ENCODE data around the gene NF1.
A peak's percentile ranks its signal among the peaks of the same experiment; 100 is the strongest.

The NF1 gene

DNA sequence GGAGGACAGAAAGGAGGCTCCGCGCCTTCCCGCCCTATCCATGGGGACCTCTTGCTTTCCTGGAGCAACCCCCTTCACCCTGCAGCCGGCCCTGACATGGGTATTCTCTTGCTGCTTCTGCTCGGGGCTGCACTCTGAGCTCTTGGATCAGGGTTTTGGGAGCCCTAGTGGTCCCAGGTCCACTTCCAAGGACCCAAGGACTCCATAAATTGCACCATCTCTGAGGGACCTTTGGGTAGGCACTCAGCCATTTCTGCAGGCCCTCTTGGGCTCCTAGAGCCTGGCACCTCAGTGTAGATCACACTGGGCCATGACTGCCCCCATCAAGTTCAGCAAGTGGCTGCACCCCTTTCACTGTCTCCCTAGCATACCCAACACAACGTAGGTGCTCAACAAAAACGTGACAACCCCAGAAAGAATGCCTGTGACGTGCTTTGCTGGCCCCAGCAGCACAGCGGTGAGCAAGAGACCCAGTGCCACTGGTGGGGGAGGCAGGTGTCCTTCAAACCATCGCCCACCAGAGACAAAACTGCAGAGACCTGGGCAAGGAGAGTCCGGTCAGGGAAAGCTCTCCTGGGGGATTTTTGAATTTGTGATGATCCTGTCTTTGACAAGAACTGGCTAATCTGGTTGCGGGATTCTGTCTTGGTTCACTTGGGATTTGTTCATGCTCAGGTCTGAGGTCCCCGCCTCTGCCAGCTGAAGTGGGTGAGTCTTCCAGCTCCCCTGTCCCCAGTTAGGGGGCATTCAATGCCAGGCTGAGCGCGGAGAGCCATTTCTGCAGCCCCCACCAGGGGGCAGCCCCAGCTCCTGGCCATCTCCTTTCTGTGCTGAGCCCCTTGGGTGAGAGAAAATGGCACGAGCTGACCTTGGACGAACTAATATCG lies 294.2 kb downstream of the NF1 start:
- peak in 1 of 2 experiments; percentile 29 for DNase-seq

DNA sequence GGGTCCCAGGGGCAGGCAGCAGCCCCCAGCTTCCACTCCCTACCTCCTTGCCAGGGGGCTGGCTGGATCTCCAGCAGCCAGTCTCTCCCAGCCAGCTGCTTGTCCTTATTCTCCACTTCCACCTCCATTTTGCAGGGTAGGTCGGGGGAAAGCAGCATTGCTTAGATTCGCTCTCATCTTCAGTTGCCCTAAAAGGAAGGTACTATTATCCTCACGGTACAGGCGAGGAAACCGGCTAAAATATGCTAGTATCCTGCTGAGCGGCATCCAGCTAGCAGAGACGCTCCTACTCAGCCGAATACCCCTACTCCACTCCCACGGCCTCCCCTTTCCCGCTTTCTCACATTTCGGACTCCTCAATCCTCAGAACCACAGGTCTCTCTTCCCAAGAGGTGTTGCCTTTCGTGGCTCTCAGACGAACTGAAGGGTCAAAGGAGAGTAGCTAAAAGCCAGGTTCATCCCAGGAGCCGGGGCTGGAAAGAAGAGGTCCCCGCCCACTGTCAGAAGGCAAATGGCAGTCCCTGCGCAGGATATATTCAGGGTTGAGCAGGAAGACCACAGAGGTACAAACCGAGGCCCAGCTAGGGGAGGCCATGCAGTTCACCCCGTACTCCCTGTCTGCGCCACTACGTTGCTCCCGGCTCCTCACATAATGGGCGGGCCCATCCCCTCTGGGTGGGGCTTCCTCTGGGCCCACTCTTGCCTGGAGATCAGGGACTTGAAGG lies 295.0 kb downstream of the NF1 start:
- no peak for DNase-seq

DNA sequence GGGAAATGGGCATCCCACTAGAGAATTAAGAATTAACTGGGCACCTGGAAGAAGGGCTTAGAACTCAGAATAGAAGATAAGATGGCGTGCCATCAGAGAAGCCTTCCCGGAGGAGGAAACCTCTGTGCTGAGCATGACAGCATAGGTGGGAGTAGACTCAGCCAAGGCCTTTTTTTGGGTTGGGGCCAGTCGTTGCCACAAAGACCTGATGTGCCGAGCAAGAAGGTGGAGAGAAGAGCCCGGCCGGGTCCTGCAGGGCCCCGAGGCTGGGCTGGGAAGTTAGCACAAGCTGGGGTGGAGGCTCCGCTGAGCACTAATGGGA lies 295.6 kb downstream of the NF1 start:
- DNase-seq = no peak

DNA sequence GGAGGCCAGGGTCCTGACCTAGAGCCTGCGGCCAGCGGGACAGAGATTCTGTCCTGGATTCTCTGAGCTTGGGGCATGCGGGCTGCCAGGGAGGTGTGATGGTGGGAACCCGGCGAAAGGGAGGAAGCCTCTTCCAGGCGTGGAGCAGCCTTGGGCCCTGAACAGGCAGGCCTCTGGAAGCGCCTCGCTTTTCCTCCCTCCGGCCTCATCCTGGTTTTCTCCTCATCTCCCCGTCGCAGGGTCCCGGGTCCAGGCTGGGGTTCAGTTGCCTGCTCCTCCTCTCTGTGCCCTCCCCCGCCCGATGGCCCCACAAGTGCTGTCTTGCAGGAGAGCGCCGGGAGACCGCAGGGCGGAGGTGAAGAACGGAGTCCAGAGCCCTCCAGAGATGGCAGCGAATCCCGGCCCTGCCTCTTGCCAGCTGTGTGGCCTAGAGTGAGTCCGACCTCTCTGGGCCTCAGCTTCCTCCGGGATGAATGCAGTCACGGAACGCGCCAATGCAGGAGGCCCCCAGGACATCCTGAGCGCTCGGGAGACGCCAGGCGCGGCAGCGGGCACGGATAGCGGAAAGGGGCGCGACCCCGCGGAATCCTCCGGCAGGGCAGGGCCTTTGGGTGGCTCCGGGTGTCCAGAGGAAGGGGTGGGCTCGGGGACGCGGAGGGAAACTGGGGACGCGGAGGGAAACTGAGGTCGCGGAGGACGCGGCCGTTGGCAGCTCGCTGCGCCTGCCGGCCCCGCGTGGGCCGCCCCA lies 296.1 kb downstream of the NF1 start:
- no peak for DNase-seq

DNA sequence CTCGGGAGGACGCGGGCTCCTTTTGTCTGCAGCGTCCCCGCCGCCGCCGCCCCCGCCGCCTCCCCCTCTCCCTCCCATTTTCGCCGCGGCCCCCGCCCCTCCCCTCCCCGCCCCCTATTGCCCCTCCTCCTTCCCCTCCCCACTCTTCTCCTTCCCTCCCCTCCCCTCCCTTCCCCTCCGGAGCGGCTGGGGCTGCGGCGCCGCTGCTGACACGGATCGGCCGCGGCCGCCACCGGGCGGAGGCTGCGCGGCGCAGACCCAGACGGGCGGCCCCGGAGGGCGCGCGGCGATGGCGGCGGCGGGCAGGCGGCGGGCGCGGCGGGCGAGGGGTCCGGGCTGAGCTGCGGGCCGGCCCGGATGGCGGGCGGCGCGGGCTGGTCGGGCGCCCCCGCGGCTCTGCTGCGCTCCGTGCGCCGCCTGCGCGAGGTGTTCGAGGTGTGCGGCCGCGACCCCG lies 296.7 kb downstream of the NF1 start, which contains the start of gene RAB11FIP4:
RAB11FIP4 (plus strand) TSS at position 180 of the 454 bp plus-strand sequence; CDS start at position 358, 178 bp downstream.
- peak in 1 of 2 experiments; percentile 28 for DNase-seq

DNA sequence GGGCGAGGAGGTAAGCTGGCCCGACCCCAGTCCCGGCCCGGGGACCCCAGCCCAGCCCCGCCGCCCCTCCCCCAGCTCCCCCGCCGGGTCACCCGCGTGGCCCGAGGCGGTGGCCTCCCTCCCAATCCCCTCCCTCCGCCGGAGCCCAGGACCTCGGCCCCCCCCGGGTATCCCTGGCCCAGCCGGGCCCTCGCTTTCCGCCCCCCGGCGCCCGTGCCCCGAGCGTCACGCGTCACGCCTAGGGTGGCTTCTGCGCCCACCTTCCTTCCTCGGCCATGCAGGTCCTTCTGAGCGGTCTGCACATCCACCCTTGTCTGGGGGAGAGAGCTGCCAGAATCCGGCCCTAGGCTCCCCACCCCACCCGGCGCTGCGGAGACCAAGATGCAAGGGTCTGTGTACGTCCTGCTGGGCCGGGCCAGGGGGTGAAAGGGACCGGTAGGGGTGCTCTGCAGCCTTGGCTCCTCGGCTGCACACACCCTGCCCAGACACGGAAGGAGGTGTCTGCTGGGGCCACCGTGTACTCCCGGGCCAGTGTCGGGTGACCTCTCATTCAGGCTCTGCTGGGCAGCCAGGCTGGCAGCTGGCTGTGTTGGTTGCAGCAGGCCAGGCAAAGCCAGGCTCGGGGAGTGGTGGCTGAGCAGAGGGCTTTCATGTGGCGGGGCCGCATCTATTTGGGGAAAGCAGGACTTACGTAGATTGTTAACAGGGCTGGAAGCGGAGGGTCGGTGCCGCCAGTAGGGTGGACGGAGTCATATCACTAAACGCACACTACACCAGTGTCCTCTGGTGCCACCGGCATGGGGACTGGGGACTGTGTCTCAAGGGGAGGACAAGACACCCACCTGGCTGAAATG lies 297.5 kb downstream of the NF1 start:
- peak in 1 of 2 experiments; percentile 35 for DNase-seq

DNA sequence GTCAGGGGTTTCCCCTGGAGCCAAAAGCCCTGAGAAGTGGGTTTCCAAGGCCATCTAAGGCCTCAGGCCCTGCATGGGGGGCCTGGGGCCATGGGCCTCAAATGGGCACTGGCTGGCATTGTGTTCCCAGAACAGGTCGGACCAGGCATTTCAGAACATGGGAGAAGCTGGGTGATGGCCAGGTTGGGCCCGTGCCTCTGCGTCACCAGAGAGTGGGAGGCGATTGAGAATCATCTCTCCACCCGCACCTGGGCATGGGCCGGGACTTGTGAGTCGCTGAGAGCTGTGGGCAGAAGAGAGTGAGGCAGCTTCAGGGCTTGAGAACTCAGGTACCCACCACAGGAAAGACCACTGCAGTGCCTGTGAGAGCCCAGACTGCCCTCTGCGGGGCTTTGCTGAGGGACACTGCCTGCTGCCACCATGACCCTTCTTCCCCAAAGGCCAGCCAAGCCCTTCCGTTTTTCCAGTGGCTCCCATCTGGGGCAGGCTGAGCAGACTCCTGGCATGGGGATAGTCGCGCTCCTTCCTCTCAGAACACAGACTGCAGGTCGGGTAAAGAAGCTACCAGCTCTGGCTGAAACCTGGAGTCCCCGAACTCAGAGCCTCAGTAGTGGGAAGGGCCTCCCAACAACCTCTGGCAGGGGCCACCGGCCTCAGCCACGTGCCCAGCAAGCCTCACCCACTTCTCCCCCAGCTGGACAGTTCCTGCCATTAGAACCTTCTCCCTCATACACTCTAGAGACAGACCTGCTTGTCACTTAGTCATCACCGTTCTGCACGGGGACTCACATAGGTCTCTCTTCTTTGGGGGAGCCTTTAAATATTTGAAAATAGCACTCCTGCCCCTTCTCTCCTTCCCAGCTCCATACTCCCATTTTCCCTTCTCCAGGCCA lies 298.3 kb downstream of the NF1 start:
- no peak for DNase-seq

DNA sequence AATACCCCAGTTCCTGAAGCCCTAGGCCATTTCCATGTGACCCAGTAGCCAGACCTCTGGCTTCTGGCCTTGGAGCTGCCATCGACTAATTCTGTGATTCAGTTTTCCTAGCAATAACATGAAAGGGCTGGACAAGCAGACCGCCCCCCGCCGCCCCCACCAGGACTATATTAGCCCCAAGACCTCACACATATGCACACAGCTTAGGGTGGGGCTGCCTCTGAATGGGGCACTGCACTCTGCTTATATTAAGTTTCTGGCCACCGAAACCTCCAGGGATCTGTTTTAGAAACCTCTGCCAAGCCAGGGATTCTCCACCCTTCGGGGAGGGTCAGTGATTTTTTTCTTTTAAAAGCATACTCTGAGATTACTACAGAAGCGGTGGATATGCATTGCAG lies 299.0 kb downstream of the NF1 start:
- no peak for DNase-seq

DNA sequence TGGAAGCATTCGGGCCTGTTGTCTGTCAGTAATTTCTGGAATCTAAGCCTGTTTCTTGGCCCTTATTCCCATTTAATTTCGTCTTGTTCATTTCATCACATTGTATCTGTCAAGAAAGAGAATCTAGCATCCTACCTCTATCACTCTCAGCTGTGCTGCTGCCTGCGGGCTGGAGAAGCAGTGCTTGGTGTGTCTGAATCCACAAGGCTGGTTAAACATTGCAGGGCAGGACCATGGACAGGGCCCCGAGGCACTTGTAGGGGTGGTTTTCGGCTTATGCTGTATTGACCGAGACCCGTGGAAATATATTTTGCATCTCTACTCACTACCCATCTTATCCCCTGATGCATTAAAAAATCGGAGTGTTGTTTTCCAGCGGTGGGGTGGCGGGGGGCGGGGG lies 299.8 kb downstream of the NF1 start:
- no peak for DNase-seq

DNA sequence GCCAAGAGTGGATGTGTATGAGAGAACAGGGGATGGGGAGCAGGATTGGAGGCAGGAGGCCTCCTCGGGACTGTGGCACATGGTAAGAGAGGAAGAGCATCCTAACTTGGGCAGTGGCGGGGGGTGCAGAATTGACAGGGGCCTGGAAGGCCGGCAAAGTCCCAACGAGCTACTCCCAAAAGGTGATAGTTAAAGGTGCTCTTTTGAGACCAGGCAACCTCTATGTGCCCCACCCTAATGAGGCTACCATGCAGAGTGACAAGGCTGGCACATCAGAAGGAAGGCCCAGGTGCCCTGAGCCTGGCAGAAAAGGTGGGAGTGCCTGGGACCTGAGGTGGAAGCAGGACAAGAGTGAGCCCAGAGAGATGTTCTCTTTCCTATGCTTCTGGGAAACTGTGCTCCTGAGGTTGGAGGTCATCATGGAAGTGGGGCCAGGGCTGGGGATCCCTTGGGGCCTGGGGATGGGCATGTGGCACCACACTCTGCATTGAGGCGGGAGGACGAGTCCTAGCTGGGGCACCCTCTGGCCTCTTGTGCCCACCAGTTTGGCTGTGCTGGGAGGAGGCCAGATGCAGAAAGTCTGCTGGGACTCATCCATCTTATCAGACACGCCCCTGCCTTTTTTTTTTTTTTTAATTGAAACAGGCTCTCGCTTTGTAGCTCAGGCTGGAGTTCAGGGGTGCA lies 302.6 kb downstream of the NF1 start:
- DNase-seq = no peak

DNA sequence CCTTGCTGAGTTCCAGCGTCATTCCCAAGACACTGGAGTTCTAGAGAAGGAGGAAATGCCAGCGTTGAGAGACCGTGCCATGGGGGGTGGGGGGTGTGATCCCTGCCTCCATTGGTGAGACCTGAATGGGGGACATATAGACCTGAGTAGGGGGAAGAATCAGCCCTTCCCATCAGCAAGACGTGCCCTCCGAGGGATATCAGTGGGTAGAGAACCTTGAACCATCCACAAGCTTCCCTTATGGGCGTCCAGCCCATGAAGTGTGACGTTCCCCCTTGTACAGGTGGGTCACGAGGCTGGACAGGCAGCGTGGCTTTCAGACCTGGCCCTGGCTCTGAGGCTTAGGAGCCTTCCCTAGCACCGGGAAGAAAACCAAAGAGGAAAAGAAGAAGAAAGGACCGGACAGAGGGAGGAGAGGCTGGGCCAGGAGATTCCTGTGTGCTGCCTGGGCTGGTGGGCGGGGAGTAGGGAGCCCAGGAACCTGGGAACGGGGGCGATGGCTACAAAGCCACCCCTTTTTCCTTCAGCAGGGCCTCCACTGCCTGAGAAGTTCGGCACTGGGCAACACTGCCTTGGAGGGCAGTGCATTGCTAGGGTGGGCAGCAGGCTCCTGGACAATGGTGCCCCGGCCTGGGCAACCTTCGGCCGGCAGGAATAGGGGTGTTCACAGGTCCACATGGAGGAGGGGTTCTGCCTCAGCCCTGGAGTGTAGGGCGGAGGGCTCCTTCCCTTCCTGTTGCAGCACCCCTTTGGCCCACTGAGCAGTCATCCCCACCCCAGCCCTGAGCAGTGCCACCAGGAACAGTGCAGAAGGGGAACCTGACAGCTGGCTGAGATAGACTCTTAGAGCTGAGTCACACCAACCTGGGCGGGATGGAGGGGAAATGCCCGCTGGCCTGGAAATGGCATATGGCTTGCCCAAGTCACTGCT lies 303.9 kb downstream of the NF1 start:
- DNase-seq = no peak

DNA sequence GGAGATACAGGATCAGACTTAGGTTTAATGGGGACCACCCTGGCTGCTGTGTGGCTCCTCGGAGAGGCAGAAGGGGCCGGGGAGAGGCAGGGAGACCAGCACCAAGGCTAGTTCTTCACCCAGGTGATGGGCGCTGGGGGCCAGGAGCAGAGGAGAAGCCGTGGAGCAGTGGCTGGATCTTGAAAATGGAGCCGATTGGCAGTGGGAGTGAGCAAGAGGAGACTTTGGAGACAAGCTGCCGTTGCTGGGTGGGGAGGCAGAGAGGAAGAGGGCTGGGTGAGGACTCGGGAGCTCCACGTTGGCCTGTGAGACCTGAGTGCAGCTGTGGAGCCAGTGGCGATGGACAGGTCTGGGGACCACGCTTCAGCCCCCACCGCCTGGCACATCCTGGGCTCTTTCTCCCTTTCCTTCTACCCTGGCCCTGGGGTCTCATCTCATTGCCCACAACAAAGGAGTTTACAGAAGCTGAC lies 305.7 kb downstream of the NF1 start:
- no peak for DNase-seq

DNA sequence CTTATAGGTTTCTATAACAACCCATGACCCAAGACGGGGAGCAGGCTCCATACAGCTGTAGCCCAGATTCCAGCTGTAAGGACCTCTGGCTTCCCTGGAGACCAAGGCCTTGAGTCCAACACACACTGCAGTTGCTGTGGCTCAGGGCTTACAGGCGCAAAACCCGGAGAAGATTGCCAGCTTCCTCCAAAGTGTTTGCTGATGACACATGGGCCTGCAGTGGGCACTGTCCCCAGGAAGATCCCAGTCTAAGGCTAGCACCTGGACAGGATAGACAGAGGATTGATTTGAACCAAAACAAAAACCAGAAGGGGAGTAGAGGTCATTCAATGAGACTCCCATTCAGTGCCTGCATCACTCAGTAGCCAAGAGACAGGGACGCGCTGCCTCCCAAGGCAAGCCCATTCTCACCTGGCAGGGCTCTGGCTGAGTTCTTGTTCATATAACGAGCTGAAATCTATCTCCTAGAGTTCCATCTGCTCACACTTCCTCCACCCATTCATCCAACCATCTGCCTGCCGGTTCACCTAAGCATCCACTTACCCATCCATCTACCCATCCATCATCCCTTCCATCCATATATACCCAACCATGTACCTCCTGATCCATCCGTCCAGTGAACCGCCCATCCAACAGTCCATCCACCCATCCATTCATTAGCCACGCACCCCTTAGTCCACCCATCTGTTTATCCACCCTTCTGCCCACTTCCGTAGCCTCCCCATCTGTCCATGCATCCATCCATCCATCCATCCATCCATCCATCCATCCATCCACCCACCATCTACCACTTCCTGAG lies 306.9 kb downstream of the NF1 start:
- no peak for DNase-seq

DNA sequence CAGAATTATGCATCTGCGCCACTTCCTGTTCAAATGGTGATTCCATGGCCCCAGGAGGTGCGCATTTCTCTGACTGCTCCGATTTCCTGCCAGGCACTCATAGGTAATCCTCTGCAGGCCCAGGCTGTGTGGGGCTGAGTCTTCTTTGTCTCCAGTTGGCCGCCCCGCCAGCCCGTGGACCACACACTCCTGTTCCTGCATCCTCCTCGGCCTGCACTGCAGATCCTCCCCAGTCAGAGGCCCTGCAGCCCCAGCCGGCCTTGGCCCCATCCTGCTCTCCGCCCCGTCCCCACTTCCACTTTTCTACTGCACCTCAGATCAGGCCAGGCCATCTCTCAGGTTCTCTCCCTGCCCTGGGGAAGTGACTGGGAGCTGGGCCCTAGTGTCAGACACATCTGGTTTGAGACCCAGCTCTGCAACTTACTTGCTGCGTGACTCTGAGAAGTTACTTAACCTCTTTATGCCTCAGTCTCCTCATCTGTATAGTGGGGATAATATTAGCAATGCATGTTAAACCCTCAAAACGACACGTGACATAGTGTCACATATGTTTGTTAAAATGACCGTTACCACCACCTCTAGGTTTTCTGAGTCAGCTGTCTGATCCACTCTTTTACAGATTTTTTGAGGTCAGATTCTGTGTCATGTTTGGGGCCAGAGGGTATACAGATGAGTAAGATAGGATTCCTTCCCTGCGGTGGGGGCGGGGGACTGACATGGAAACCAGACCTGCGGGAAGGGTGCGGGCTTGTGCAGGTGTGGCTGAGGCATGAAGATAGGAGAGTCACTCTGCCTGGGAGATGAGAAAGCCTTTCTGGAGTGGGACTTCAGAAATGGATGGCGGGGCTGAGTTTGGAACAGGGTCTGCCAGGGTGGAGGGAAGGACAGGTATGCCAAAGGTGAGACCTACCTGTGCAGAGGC lies 309.5 kb downstream of the NF1 start:
- DNase-seq = no peak

DNA sequence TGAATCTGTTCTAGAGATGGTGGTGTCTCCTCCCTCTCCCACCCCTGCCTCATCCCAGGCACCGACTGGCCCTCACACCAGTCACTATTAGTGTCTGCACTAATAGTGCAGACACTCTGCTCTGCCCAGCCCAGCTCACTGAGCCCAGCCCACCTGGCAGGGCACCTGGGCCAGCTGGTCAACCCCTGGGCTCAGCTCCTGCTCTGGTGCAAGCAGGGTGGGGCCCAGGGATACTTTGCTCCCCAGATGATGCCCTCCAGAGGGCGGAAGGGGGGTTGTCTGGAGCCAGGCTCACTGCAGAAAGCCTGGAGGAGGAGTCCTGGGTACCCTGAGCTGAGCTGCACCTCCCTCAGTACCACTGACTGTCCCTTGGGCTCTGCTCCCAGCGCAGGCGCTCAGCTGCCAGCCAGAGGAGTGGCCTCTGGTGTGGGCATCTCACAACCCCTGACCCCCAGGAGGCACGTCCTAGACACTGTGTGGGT lies 311.2 kb downstream of the NF1 start:
- DNase-seq = no peak

DNA sequence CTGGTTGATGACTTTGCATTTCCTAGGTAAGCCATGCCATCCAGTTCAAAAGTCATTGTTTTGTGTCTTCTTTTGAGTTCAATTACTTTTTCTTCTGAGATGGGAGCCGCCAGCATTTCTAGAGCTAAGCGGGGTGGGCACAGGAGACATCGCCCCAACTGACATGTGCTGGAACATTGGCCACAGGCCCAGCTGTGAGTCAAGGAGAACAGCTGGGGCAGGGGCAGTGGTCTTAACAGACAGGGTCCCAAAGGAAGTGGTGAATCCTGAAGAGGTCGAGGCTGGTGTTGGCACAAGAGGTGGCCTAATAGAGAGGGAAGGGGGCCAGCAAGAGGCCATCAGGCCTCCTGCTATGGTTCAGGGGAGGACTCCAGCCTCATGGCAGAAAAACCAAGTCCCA lies 313.8 kb downstream of the NF1 start:
- DNase-seq = no peak

DNA sequence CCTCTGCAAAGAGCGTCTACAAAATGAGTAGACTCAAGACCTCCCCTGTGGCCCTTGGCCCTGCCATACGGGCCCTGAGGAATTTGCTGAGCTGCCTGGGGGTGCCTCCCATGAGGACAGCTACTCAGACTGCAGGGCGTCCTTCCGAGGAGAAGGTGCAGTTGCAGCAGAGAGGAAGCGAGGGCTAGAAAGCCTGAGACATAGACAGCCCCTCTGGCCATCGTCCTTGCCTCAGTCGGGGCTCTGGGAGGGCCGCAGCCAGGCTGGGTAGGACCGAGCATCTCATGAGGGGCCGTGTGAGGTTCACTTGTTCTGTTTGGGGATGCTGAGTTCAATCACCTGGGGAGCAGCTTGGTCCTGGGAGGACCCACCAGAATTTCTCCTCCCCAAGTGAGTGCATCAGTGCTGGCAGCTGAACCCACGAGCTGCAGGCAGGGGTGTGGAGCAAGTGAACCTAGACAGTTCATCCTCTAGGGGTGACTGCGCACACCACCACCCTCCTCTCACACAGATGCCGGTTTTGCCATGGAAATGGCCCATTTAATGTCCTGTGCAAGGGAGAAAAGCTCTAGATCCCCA lies 317.0 kb downstream of the NF1 start:
- no peak for DNase-seq
